A549 (cell line): ENCODE results near the gene DNAH1. TPM values are rescaled to one million over a fixed set of nuclear protein-coding genes. Genes with fewer than 3 reads are reported as not detected.

ENCODE experiments used
- ATAC-seq, 2 experiments: fragments of 200-7000 bp in 1 of 2; fragments of >200 bp in 1 of 2; cut with Nextera tagmentation in 1 of 2; cut with Tn5 transposase in 1 of 2; 3 replicates each; pipeline versions ENCODE4 v1.8.0 to v1.9.1; 2018 to 2020; ENCODE audit warnings: mild to moderate bottlenecking in 1 of 2, moderate library complexity in 1 of 2
- CTCF ChIA-PET: fragments of 300-600 bp; sonication (Branson Sonifier 250); formaldehyde crosslinking; extraction: SDS; loops from one replicate; lab custom pipeline; 2021; ENCODE audit warnings: antibody characterized with exemption, inconsistent platforms; lab: Yijun Ruan, JAX
- POLR2A ChIA-PET: fragments of 350-600 bp; formaldehyde crosslinking; extraction: SDS; loops from one replicate; lab custom pipeline; 2021; ENCODE audit warnings: antibody characterized with exemption, inconsistent platforms; lab: Yijun Ruan, JAX
- DNase-seq, 2 experiments: peaks; one replicate each; pipeline versions ENCODE4 v3.0.0 to v3.0.0-alpha.2; 2011 to 2016; ENCODE audit warnings: low read depth in 1 of 2, low spot score in 1 of 2
- FAIRE-seq: peaks from 2 replicates; lab custom pipeline; 2011; peaks lifted over from hg19 to GRCh38; lab: Jason Lieb, UNC
- H3K27ac ChIP-seq, 2 experiments: fragments of >200 bp; sonication (Bioruptor Twin); formaldehyde crosslinking; 3 replicates each; pipeline ENCODE4 v1.5.1; 2016 to 2017
- H3K4me1 ChIP-seq: fragments of >200 bp; sonication (Bioruptor Twin); formaldehyde crosslinking; 3 replicates; pipeline ENCODE4 v1.6.1; 2016
- H3K4me2 ChIP-seq: fragments of >200 bp; sonication (Bioruptor Twin); formaldehyde crosslinking; 3 replicates; pipeline ENCODE4 v1.6.1; 2016
- H3K4me3 ChIP-seq: fragments of >200 bp; sonication (Bioruptor Twin); formaldehyde crosslinking; 3 replicates; pipeline ENCODE4 v1.5.1; 2016
- H3K9me3 ChIP-seq: fragments of >200 bp; sonication (Bioruptor Twin); formaldehyde crosslinking; 3 replicates; pipeline ENCODE4 v1.6.1; 2016
- BHLHE40 ChIP-seq: IDR thresholded peaks from 2 replicates; pipeline ENCODE4 v1.6.1; 2012; ENCODE audit warnings: low read depth, low read length, inconsistent platforms
- CEBPB ChIP-seq, 2 experiments: fragments of >200 bp in 1 of 2; sonication (Bioruptor Twin) in 1 of 2; formaldehyde crosslinking in 1 of 2; IDR thresholded peaks; 2 replicates each; pipeline ENCODE4 v1.6.1; 2012 to 2016
- CHD4 ChIP-seq: fragments of 200-600 bp; sonication (generic); IDR thresholded peaks from 2 replicates; pipeline ENCODE4 v1.6.1; 2016; ENCODE audit warnings: antibody characterized with exemption, mild to moderate bottlenecking, borderline replicate concordance
- ESRRA ChIP-seq: fragments of 150-350 bp; IDR thresholded peaks from 2 replicates; pipeline ENCODE4 v1.6.1; 2014; ENCODE audit warnings: mild to moderate bottlenecking, low read length, borderline replicate concordance
- FOXS1 ChIP-seq: fragments of 250-450 bp; sonication (Bioruptor Pico); IDR thresholded peaks from 2 replicates; pipeline ENCODE4 v1.5.0; 2020; ENCODE audit warnings: mild to moderate bottlenecking, moderate library complexity
- GATA3 ChIP-seq: IDR thresholded peaks from 2 replicates; pipeline ENCODE4 v1.6.1; 2012; ENCODE audit warnings: borderline replicate concordance
- KDM1A ChIP-seq: fragments of 200-600 bp; sonication (generic); IDR thresholded peaks from 2 replicates; pipeline ENCODE4 v1.6.1; 2016; ENCODE audit warnings: low read depth, mild to moderate bottlenecking
- KDM5A ChIP-seq: fragments of 200-600 bp; sonication (generic); IDR thresholded peaks from 2 replicates; pipeline ENCODE4 v1.6.1; 2016; ENCODE audit warnings: antibody characterized with exemption, mild to moderate bottlenecking
- MAFK ChIP-seq: fragments of 450-650 bp; IDR thresholded peaks from 2 replicates; pipeline ENCODE4 v1.6.1; 2014; ENCODE audit not compliant: partially characterized antibody
- MAZ ChIP-seq: fragments of 150-350 bp; IDR thresholded peaks from 2 replicates; pipeline ENCODE4 v1.6.1; 2014; ENCODE audit warnings: antibody characterized with exemption, low read depth, low read length, borderline replicate concordance
- NPAS2 ChIP-seq: fragments of 250-450 bp; sonication (Bioruptor Pico); IDR thresholded peaks from 2 replicates; pipeline ENCODE4 v1.8.0; 2022; ENCODE audit warnings: mild to moderate bottlenecking, moderate library complexity, borderline replicate concordance
- NR3C1 ChIP-seq: fragments of >200 bp; sonication (Bioruptor Twin); formaldehyde crosslinking; IDR thresholded peaks from 3 replicates; pipeline ENCODE4 v1.6.1; 2017
- POLR2A ChIP-seq: IDR thresholded peaks from 2 replicates; pipeline ENCODE4 v1.6.1; 2012; ENCODE audit warnings: mild to moderate bottlenecking, low read length
- POLR2AphosphoS2 ChIP-seq: conservative IDR thresholded peaks from 2 replicates; pipeline ENCODE4 v1.6.1; 2012; ENCODE audit warnings: low read length, improper control_type of control experiment, inconsistent platforms
- RAD21 ChIP-seq, 2 experiments: fragments of >200 bp in 1 of 2; sonication (Bioruptor Twin) in 1 of 2; formaldehyde crosslinking in 1 of 2; IDR thresholded peaks in 1 of 2; conservative IDR thresholded peaks in 1 of 2; 2 replicates in 1 of 2; 3 replicates in 1 of 2; pipeline ENCODE4 v1.6.1; 2012 to 2018; ENCODE audit warnings: inconsistent platforms in 1 of 2
- RNF2 ChIP-seq: fragments of 200-600 bp; sonication (generic); IDR thresholded peaks from 2 replicates; pipeline ENCODE4 v1.6.1; 2016; ENCODE audit warnings: low read depth, mild to moderate bottlenecking, antibody characterized with exemption, moderate library complexity, borderline replicate concordance
- SMC3 ChIP-seq: fragments of >200 bp; sonication (Bioruptor Twin); formaldehyde crosslinking; IDR thresholded peaks from 3 replicates; pipeline ENCODE4 v1.6.1; 2018; ENCODE audit warnings: inconsistent platforms
- TFCP2L1 ChIP-seq: fragments of 250-450 bp; sonication (Bioruptor Pico); IDR thresholded peaks from 2 replicates; pipeline ENCODE4 v1.5.0; 2021; ENCODE audit warnings: mild to moderate bottlenecking
- TP53 ChIP-seq: fragments of 250-450 bp; sonication (Bioruptor Pico); IDR thresholded peaks from 2 replicates; pipeline ENCODE4 v1.5.0; 2021; ENCODE audit warnings: mild to moderate bottlenecking, moderate library complexity
- ZC3H11A ChIP-seq: fragments of 450-650 bp; IDR thresholded peaks from 2 replicates; pipeline ENCODE4 v1.6.1; 2014; ENCODE audit warnings: antibody characterized with exemption, mild to moderate bottlenecking
- ZNF302 ChIP-seq: fragments of 250-450 bp; sonication (Bioruptor Pico); IDR thresholded peaks from 2 replicates; pipeline ENCODE4 v1.9.0; 2021; ENCODE audit warnings: inconsistent platforms, mild to moderate bottlenecking, moderate library complexity
- WGBS: methylation state at CpG from one replicate; pipeline ENCODE4 v1.1.6; 2017; ENCODE audit errors: missing lambda C conversion rate; 5-methylcytosine and 5-hydroxymethylcytosine counted together
- polyA plus RNA-seq, 4 experiments: library from polyadenylated mRNA; depleted of rRNA in 3 of 4; stranded (reverse); fragments of >200 nt; fragmentation: RNase III in 1 of 4; extraction: RNeasy Plus Mini Kit Qiagen cat#74134 plus additional on column Dnase treatment in 1 of 4; gene quantifications; 2 replicates in 3 of 4; 3 replicates in 1 of 4; pipeline ENCODE4 v1.2.3, GENCODE V29; 2011 to 2017

DNAH1 gene
- polyA plus RNA-seq, 2 of the 4 experiments (the other 2 are of a cell fraction): 0.65 to 1.6 TPM

GRCh38 chr3:52318186-52318816 is 2.2 kb downstream of the DNAH1 start:
- Histone ChIP-seq H3K4me3 (no peak overlapping the region), H3K9me3 (no peaks in the 10 kb centered on the region), H3K4me2 (no peak overlapping the region), H3K4me1 (peaks cover 13% of the 10 kb centered on the region), H3K27ac (no peak overlapping the region)
- no peak for ATAC-seq
- CTCF ChIA-PET: interaction anchor here (1.2 to 1.7 kb wide), 4 partner anchors 18 to 27 kb away, joined by 3 to 6 read pairs (median 4); no protein-coding TSS in a partner anchor
- WGBS: 76% methylated on average over 14 of the region's 14 CpGs
- POLR2A ChIA-PET: no interaction called here
- TF ChIP-seq MAZ (no peak), KDM5A (no peak)
- FAIRE-seq: no peak
- DNase-seq: no peak

- POLR2A ChIA-PET: no interaction called here
- CTCF ChIA-PET: interaction anchor here (0.6 to 1.2 kb wide), 3 partner anchors 19 to 41 kb away, joined by 3 to 5 read pairs (median 3); no protein-coding TSS in a partner anchor
- WGBS: 86% methylated on average over 2 of the region's 10 CpGs
- H3K27ac ChIP-seq: no peak overlapping the region
- ATAC-seq: no peak
- TF ChIP-seq GATA3 (no peak), NR3C1 (no peak), KDM1A (no peak), CHD4 (no peak), POLR2AphosphoS2 (no peak), KDM5A (no peak)
- TF ChIP-seq, all 56 proteins: peak for 0
- Histone ChIP-seq H3K4me3 (no peak overlapping the region), H3K4me2 (no peak overlapping the region), H3K9me3 (no peaks in the 10 kb centered on the region), H3K4me1 (no peaks in the 10 kb centered on the region)
- FAIRE-seq (no peak), DNase-seq (no peak)
Measured at GRCh38 chr3:52319921-52320595, 3.9 kb downstream of the DNAH1 start.

- ATAC-seq (no peak), DNase-seq (no peak), FAIRE-seq (no peak)
- Histone ChIP-seq H3K9me3 (no peaks in the 10 kb centered on the region), H3K4me3 (no peak overlapping the region), H3K4me1 (no peaks in the 10 kb centered on the region), H3K4me2 (no peak overlapping the region), H3K27ac (no peak overlapping the region)
- ChIA-PET POLR2A (no interaction called here), CTCF (no interaction called here)
- TF ChIP-seq TP53 (no peak), BHLHE40 (no peak), FOXS1 (no peak), ESRRA (no peak), NPAS2 (no peak), KDM1A (no peak)
- 73% methylated on average over 5 of the region's 5 CpGs for WGBS
Measured at GRCh38 chr3:52321481-52321880, 5.4 kb downstream of the DNAH1 start.

GRCh38 chr3:52322466-52322865 is 6.3 kb downstream of the DNAH1 start:
- 83% methylated on average over 4 of the region's 7 CpGs for WGBS
- no peak overlapping the region for H3K27ac ChIP-seq
- ATAC-seq (no peak), DNase-seq (no peak)
- TF ChIP-seq TFCP2L1 (CRISPR knock-in tag) (no peak), ZC3H11A (no peak), POLR2A (no peak), RAD21 (conservative IDR thresholded peaks at IDR 0.05 in 1 of 2, IDR thresholded peaks at IDR 0.05 in 1 of 2) (no peak), ZNF302 (no peak), MAFK (no peak), SMC3 (no peak), RNF2 (no peak), CHD4 (no peak), KDM5A (no peak), CEBPB (IDR thresholded peaks at IDR 0.05) (no peak), TP53 (no peak)
- TF ChIP-seq, all 56 proteins: peak for 0
- Histone ChIP-seq H3K4me2 (no peak overlapping the region), H3K4me1 (no peaks in the 10 kb centered on the region), H3K9me3 (no peaks in the 10 kb centered on the region), H3K4me3 (no peak overlapping the region)
- POLR2A ChIA-PET: no interaction called here
- FAIRE-seq: no peak
- CTCF ChIA-PET: interaction anchor here (0.5 to 2.6 kb wide), 3 partner anchors 9 to 92 kb away, joined by 3 to 14 read pairs (median 3); no protein-coding TSS in a partner anchor
